Keratinocyte (primary cell): ENCODE results near the gene E2F8.

Experiments
- CTCF ChIP-seq, 3 experiments: IDR thresholded peaks in 1 of 3; conservative IDR thresholded peaks in 1 of 3; optimal IDR thresholded peaks in 1 of 3; 2 replicates in 2 of 3; 3 replicates in 1 of 3; pipeline versions ENCODE3 to v1.5.1; 2011; ENCODE audit warnings: low read length in 3 of 3, mild to moderate bottlenecking in 3 of 3, moderate library complexity in 2 of 3, control low read depth in 1 of 3, inconsistent platforms in 1 of 3; ENCODE audit not compliant: insufficient read depth in 2 of 3; ENCODE audit errors: extremely low read depth in 1 of 3
- EZH2 ChIP-seq: IDR thresholded peaks from one replicate; pipeline ENCODE4 v1.6.1; 2012; ENCODE audit warnings: inconsistent platforms, mild to moderate bottlenecking, low read length, moderate library complexity

DNA sequence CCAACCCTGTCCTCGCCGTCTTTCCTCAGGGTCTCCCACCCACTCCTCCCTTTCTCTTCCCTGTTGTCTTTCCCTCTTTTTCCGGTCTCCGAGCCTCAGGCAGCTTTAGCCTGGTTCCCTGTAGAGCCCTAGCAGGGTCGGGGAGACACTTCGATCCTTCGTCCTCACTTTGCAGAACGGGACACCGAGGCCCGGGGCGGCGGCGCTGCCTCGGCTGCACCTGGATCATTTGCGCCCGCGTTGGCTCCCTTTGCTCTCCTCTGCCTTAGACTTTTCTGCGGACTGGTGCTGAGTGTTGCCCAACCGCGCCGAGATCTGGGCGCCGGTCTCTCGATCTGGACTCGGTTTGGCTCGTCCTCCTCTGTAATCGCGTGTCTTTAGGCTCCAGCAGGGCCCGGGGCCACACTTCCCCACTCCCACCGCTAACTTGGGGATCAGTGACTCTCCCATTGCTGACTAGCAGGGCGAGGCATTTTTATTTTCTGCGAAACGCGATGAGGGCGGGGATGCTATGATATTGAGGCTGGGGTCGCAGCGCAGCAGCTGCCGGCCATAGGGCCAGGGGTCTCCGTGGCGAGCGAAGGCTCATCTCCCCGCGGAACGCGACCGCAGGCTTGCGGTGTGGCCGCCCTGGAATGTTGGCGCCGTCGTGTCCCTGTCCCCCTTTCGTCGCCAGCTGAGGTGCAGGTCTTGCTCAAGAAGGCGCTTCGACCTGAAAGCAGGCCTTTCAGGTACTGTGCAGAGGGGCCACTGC is 1.6 kb upstream of the E2F8 start:
- no peak for TF ChIP-seq CTCF (optimal IDR thresholded peaks at IDR 0.05 in 1 of 3, IDR thresholded peaks at IDR 0.05 in 1 of 3, conservative IDR thresholded peaks at IDR 0.05 in 1 of 3; ENCODE audit: extremely low read depth in 1 of 3, insufficient read depth in 2 of 3, low read length in 3 of 3)
- no peak for TF ChIP-seq EZH2
